ENCODE data around the gene SLC16A7. TPM values are rescaled to one million over a fixed set of nuclear protein-coding genes. Genes with fewer than 3 reads are reported as not detected.

The SLC16A7 gene
- total RNA-seq, 1 donor from 2014 or later: 2.4 TPM

DNA sequence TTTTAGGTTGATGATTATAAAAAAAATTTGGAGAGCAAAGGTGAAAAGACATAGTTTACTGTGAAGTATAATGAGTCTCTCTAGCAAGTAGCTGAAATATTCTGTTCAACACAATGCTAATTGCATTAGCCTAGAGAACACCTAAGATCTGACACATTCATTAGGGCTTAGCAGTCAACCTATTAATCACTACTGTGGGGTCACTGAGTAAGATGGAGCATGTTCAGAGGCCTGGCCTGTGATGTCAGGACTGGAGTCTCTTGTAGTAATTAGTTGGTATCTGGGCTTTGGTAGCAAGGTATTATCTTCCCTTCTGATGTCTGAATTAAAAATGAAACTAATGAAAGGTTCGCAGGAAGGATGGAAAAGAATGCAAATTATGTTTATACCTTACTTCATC is 112.7 kb downstream of the SLC16A7 start:
- no peak for DNase-seq (ENCODE audit: low read depth)
- TF ChIP-seq, protein P1, sequence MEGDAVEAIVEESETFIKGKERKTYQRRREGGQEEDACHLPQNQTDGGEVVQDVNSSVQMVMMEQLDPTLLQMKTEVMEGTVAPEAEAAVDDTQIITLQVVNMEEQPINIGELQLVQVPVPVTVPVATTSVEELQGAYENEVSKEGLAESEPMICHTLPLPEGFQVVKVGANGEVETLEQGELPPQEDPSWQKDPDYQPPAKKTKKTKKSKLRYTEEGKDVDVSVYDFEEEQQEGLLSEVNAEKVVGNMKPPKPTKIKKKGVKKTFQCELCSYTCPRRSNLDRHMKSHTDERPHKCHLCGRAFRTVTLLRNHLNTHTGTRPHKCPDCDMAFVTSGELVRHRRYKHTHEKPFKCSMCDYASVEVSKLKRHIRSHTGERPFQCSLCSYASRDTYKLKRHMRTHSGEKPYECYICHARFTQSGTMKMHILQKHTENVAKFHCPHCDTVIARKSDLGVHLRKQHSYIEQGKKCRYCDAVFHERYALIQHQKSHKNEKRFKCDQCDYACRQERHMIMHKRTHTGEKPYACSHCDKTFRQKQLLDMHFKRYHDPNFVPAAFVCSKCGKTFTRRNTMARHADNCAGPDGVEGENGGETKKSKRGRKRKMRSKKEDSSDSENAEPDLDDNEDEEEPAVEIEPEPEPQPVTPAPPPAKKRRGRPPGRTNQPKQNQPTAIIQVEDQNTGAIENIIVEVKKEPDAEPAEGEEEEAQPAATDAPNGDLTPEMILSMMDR (conservative IDR thresholded peaks at IDR 0.05; ENCODE audit: low read depth, low read length): no peak

GRCh38 chr12:59710004-59710628 is 114.3 kb downstream of the SLC16A7 start:
- DNase-seq (ENCODE audit: low read depth): no peak
- H3K4me3 ChIP-seq (ENCODE audit: low read depth, low read length): no peak overlapping the region
- TF ChIP-seq, protein P1 (conservative IDR thresholded peaks at IDR 0.05; ENCODE audit: low read depth, low read length): no peak

More for the DNA sequence above, 112.7 kb downstream of the SLC16A7 start:
- no peak overlapping the region for H3K4me3 ChIP-seq (ENCODE audit: low read depth, low read length)

- H3K4me3 ChIP-seq (ENCODE audit: low read depth, low read length): no peak overlapping the region
- DNase-seq (ENCODE audit: low read depth): no peak
- TF ChIP-seq, protein P1 (conservative IDR thresholded peaks at IDR 0.05; ENCODE audit: low read depth, low read length): no peak
Observed at GRCh38 chr12:59710964-59711363, 115.1 kb downstream of the SLC16A7 start.

DNA sequence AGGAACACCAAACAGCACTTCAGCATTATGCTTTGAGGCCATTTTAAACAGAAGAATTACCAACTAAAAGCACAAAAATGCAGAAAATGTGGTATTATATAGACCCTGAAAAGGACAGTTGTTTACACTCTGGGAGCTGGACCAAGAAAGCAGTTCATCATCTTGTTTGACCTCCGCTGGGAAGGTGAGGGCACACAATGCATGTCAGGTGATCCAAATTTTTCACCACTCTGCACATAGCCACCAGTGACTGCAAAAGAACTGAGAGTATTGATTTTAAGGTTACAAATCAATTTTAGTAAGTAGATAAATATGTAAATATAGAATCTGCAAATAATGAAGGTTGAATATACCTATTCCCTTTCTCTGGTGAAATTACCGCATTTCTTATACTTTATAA is 119.6 kb downstream of the SLC16A7 start:
- no peak for DNase-seq (ENCODE audit: low read depth)
- TF ChIP-seq, protein P1 (conservative IDR thresholded peaks at IDR 0.05; ENCODE audit: low read depth, low read length): no peak
- H3K4me3 ChIP-seq (ENCODE audit: low read depth, low read length): no peak overlapping the region

DNA sequence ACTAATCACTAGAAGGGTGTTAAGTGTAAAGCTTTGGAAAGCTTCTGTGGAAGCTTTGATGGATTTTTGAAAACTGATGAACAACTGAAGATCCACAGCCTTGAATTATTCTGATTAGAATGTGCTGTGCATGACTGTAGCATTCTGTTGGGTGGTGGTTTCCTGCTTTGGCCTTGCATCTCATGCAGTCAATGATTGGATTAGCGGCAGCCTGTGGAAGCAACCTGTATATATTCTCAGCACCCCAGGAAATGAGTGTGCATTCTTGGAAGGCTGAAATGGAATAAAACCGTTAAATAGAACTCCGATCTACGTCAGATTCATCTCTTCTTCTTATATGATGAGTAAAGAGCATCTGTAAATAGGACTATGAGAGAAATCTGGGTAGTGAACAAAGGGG is 120.2 kb downstream of the SLC16A7 start:
- TF ChIP-seq, protein P1 (conservative IDR thresholded peaks at IDR 0.05; ENCODE audit: low read depth, low read length): no peak
- no peak overlapping the region for H3K4me3 ChIP-seq (ENCODE audit: low read depth, low read length)
- DNase-seq (ENCODE audit: low read depth): no peak

DNA sequence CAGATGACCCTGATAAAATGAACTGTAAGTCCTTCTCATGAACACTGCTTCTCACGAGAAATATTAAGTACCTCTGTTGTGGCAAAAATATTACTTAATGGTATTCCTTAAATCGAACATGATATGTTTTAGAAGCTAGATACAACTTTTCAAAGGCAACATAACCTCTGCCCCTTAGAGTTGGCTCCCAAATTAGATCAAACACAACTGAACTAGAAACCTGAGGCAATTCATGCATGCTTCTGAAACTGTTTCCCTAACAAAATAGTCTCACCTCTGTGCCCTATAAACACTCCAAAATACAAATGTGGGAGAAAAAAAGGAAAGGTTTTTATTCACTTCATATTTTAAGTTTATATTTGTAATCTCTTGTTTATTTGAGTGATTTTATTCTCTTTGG is 121.6 kb downstream of the SLC16A7 start:
- TF ChIP-seq, protein P1 (conservative IDR thresholded peaks at IDR 0.05; ENCODE audit: low read depth, low read length): no peak
- DNase-seq (ENCODE audit: low read depth): no peak
- no peak overlapping the region for H3K4me3 ChIP-seq (ENCODE audit: low read depth, low read length)

DNA sequence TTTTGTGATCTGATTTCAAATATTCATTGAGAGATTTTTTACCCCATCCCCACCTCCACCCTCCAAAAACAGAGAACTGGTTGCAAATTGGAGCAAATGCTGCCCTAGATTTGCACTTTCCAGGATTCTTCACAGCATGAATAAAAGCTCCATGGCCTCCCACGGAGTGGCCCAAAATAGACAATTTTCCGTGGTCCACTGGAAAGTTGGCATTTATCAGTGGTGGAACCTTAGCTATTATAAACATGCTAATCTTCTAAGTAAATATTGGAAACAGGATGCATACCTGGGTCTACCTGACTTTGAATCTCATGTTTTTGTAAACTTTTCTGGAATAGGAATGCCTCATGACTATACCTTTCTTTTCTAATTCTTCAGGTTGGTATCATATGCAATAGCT is 123.9 kb downstream of the SLC16A7 start:
- no peak for DNase-seq (ENCODE audit: low read depth)
- no peak overlapping the region for H3K4me3 ChIP-seq (ENCODE audit: low read depth, low read length)
- TF ChIP-seq, protein P1 (conservative IDR thresholded peaks at IDR 0.05; ENCODE audit: low read depth, low read length): no peak

Measured in epithelial cell of proximal tubule (primary cell).